GM12878 (cell line): ENCODE measurements around the gene DOCK2.

Experiments used
- ATF3 ChIP-seq: IDR thresholded peaks from 2 replicates; pipeline ENCODE4 v1.6.1; 2011; ENCODE audit warnings: low read depth, mild to moderate bottlenecking, low read length, moderate library complexity, borderline replicate concordance; ENCODE audit errors: extremely low read depth
- CTCF ChIP-seq, 3 experiments: IDR thresholded peaks in 2 of 3; conservative IDR thresholded peaks in 1 of 3; 2 replicates each; pipeline ENCODE4 v1.5.1; 2011; ENCODE audit warnings: low read depth in 3 of 3, low read length in 3 of 3, mild to moderate bottlenecking in 3 of 3, control low read depth in 2 of 3, moderate library complexity in 2 of 3, inconsistent platforms in 1 of 3, mixed read lengths in 1 of 3; ENCODE audit not compliant: control insufficient read depth in 2 of 3, insufficient read depth in 1 of 3; ENCODE audit errors: extremely low read depth in 1 of 3
- CUX1 ChIP-seq: IDR thresholded peaks from 2 replicates; pipeline ENCODE4 v1.6.1; 2012; ENCODE audit warnings: improper control_type of control experiment, low read depth, low read length; ENCODE audit not compliant: insufficient replicate concordance
- EP300 ChIP-seq, 2 experiments: fragments of 150-350 bp in 1 of 2; IDR thresholded peaks; 2 replicates each; pipeline ENCODE4 v1.6.1; 2011 to 2012; ENCODE audit warnings: low read depth in 2 of 2, low read length in 2 of 2, borderline replicate concordance in 1 of 2, improper control_type of control experiment in 1 of 2, inconsistent platforms in 1 of 2; ENCODE audit not compliant: control insufficient read depth in 1 of 2
- HDGF ChIP-seq: fragments of 450-650 bp; IDR thresholded peaks from 2 replicates; pipeline ENCODE4 v1.6.1; 2016; ENCODE audit warnings: antibody characterized with exemption
- POLR2A ChIP-seq: IDR thresholded peaks from 2 replicates; pipeline ENCODE4 v1.6.1; 2011; ENCODE audit warnings: low read depth, mild to moderate bottlenecking, low read length
- POLR2AphosphoS2 ChIP-seq: IDR thresholded peaks from 2 replicates; pipeline ENCODE4 v1.6.1; 2011; ENCODE audit warnings: low read depth, mild to moderate bottlenecking, low read length, improper control_type of control experiment, moderate library complexity
- RELA ChIP-seq: fragments of 450-650 bp; IDR thresholded peaks from 2 replicates; pipeline ENCODE4 v1.8.0; 2014; ENCODE audit warnings: borderline replicate concordance; ENCODE audit not compliant: partially characterized antibody
- TCF12 ChIP-seq: IDR thresholded peaks from 2 replicates; pipeline ENCODE4 v1.6.1; 2011; ENCODE audit warnings: low read depth, mild to moderate bottlenecking, low read length
- ZBTB33 ChIP-seq: fragments of 450-650 bp; IDR thresholded peaks from 2 replicates; pipeline ENCODE4 v1.6.1; 2017; ENCODE audit warnings: mild to moderate bottlenecking
- ZNF274 ChIP-seq: IDR thresholded peaks from one replicate; pipeline ENCODE4 v1.8.0; 2011; ENCODE audit not compliant: insufficient read length, insufficient read depth

- TF ChIP-seq EP300 (IDR thresholded peaks at IDR 0.05; ENCODE audit: borderline replicate concordance in 1 of 2, control insufficient read depth in 1 of 2, low read depth in 2 of 2, low read length in 2 of 2) (no peak), CUX1 (no peak), RELA (no peak), TCF12 (no peak), HDGF (no peak), POLR2AphosphoS2 (no peak), ATF3 (no peak), ZBTB33 (no peak), ZNF274 (no peak), POLR2A (no peak), CTCF (IDR thresholded peaks at IDR 0.05 in 2 of 3, conservative IDR thresholded peaks at IDR 0.05 in 1 of 3; ENCODE audit: control insufficient read depth in 2 of 3, extremely low read depth in 1 of 3, insufficient read depth in 1 of 3, low read depth in 3 of 3, low read length in 3 of 3) (no peak)
Measured at GRCh38 chr5:169748174-169748573, 111.1 kb downstream of the DOCK2 start.
